HG02884 (cell line): ENCODE results near the gene ZBTB20.

Experiments used
- ATAC-seq: cut with Tn5 transposase; IDR thresholded peaks from one replicate; pipeline ENCODE4 v1.9.1; 2021; ENCODE audit warnings: mild to moderate bottlenecking, moderate library complexity; ENCODE audit not compliant: unreplicated experiment

Gene ZBTB20

DNA sequence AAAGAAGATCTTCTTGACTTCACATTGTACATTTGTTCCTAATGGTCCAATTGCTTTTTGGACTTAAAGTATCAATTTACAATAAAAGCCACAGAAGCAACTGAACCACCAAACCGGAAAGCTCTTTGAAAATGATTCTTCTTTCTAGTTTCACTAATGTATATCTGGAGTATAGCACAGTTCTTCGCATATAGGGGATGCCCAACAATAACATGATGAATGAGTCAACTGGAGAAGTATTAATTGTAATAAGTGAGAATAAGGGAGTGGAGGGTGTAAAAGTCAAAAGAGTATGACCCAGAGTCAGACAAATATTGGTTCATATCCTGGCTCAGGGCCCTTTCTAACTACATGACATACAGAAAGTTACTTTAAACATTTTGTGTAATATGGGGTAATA lies 425.2 kb downstream of the ZBTB20 start:
- ATAC-seq = peak; percentile 82

GRCh38 chr3:114721209-114721608 lies 425.9 kb downstream of the ZBTB20 start:
- ATAC-seq = no peak

- no peak for ATAC-seq
Observed at GRCh38 chr3:114718898-114719210, 428.2 kb downstream of the ZBTB20 start.

DNA sequence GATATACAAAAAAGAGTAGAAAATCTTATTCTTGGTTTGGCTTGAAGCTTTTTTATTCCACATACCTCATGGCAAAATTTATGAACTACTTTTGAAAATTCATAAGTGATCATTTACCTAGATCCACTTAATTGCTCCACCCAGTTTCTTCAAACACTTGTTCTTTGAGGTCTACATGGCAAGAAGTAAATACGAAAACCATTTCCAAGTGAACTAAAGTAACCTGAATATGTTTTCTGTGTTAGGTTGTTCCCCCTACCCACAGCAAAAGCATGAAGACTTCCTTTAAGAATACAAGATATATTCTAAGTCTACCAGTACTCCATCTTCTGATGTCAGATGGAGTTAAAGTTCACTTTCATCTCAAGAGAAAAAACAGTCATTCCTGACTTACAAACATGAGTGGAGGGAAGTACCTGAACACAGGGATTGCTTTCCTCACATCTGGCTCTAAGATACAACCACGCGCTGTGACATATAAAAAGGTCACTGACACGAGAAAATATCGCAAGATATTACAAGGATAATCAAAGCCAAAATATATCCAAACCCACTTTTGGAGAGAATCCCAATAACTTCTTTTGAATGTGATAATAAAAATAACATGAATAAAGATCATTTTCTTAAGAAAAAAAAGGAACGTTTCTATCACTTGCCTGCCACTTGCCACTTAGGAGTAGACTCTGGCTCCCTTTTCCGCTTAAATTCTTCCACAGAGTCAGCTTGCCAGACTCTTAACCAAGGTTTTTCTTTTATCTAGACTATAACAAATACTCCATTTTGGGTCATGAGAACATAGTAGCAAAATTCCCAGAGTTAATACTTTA lies 428.8 kb downstream of the ZBTB20 start:
- ATAC-seq = no peak

- ATAC-seq = no peak
Observed at GRCh38 chr3:114716916-114717315, 430.2 kb downstream of the ZBTB20 start.

GRCh38 chr3:114716126-114716525 lies 431.0 kb downstream of the ZBTB20 start:
- no peak for ATAC-seq

GRCh38 chr3:114714957-114715460 lies 432.1 kb downstream of the ZBTB20 start:
- ATAC-seq = no peak

- no peak for ATAC-seq
Observed at GRCh38 chr3:114714237-114714636, 432.9 kb downstream of the ZBTB20 start.

DNA sequence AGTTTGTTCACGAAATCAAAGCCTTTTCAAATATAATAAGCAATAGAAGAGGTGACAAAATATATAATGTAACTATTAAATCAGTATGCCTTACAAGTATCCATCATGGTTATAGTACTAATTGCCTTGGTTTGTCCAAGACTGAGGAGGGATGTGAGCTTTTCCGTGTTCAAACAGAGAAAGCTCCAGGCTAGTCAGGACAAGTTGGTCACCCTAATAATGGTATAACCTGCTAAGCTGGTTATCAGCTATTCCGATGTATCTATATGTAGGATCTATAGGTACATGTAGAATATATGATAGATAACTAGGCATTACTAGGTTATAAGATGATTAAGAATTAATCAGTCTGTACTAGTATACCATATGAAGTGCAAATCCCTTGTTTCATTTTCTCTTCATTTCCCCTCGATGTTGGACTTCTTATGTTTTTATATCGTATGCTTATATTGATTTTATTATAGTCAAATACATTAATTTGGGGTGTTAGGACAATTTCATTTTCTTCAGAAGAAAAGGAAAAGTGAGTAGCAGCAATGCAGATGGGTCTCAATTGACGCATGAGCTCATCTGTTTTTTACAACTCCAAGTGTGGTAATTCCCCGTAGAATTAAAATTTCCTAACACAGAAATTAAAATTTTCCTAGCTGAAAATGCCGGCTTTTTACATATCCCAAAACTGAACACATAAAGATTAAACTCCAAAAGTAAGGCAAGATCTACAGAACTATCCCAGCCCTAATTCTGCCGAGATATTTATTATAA lies 434.2 kb downstream of the ZBTB20 start:
- ATAC-seq = no peak

GRCh38 chr3:114711321-114711886 lies 435.7 kb downstream of the ZBTB20 start:
- no peak for ATAC-seq

- peak; percentile 53 for ATAC-seq
Observed at GRCh38 chr3:114709102-114709501, 438.0 kb downstream of the ZBTB20 start.

DNA sequence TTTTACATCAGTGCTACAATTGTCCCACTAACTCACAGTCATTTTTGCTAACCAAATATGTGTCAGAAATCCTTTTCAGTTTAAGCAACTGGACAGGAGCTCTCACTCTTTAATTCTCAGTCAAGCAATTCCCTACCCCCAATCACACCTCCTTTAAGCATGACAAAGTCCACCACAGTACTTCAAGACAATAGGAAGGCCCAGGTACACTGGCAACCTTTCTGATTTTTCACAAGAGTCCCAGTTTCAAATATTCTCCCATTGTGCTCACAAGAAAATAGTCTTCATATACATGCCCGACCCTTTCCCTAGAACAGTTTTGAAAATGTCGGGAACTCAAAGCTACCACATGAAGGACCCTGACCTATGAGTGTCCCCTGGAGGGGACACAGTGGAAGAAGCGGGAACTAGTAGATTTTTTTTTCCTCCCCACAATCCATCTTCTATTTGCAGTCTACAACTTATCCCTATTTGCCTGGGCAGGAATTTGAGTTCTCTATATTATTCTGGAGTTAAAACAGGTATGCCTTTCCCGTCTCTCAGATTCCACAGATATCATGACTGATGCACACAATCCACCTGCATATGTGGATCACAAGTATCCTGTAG lies 439.7 kb downstream of the ZBTB20 start:
- ATAC-seq = no peak

DNA sequence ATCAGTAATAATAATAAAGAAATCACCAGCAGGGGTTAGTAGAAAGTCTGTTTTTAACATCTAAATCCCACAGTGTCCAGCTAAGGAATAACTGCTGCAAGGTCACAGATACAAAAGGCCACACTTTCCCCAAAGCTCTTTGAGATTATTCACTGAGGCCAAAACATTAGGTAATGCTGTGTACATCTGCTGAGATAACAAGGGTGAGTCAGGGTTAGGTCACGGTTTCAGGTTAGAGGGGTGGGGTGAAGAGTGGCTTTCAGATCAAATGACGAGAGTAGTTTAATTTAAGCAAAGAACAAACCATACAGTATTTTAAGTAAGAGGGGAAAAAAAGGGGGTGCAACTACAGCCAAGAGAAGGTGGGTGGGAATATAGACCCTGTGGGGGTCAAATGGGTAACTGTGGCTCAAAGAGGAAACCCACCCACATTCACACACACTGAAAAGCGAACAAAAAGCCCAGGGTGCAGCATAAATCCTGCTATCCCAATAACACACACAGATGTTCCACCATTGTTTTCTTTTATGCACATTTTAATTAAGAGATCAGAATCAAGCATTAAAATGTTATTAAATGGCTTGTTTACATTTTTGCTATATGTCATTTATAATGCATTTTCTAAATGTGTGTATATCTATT lies 440.4 kb downstream of the ZBTB20 start:
- no peak for ATAC-seq

DNA sequence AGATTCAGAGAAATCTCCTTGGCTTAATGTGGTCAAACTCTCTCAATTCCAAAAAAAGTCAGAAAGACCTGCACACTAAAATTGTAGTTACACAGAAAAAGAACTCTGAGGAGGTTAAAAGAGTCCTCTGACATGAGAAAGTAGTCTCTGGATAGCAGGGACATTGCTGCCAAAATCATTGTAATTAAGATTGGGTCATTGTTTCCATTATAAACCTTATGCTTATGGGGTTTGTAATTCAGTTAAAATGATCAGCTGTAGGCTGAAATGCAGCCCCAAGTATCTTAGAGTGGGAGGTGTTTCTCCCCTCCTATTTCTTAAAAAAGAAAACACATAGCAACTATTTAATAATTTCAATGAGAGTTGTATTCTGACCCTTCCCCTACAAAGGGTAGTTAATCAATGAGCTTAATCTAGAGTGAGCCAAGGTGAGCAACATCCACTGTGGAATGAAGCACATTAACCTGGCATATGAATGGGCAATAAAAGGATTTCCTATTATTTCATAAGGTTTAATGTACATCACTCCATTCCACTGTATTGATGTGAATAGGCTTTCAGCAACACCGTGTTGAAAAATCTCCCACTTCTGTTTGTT lies 446.4 kb downstream of the ZBTB20 start:
- ATAC-seq = no peak

- ATAC-seq = no peak
Observed at GRCh38 chr3:114698146-114699105, 448.7 kb downstream of the ZBTB20 start.

DNA sequence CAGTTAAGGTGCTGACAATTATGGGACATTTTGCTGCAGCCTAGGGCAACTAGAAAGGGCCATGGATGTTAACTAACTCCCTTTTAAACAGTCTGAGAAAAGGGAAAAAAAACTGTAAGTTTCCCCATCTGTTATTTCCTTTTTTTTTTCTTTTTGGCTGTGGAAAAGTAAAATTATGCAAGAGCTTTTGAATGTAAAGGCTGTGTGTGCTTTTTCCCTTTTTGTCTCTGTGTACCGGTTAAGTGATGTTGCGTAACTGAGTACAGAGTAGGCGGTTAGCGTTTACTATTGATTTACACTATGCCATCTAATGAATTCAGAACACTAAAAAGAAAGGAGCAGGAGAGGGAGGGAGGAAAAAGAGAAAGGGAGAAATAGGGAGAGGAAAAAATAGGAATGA lies 449.7 kb downstream of the ZBTB20 start:
- ATAC-seq = no peak

- ATAC-seq = no peak
Observed at GRCh38 chr3:114694251-114694650, 452.8 kb downstream of the ZBTB20 start.

DNA sequence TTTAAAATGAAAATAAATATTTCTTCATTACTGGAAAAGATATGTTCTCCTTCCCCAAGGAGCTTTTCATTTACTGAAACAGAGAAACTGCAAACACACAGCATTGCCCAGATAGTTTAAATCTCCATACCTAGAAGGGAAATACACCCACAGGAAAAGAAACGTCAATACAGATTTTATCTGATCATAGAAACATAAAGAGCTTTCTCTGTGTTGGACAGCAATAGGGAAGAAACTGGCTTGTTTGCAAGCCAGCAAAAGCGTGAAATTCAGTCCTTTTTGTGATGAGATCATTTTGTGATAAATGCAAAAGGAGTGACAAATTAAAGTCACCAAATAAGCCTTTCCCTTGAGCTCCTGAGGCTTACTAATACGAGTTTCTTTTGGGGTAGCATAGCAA lies 455.2 kb downstream of the ZBTB20 start:
- no peak for ATAC-seq

DNA sequence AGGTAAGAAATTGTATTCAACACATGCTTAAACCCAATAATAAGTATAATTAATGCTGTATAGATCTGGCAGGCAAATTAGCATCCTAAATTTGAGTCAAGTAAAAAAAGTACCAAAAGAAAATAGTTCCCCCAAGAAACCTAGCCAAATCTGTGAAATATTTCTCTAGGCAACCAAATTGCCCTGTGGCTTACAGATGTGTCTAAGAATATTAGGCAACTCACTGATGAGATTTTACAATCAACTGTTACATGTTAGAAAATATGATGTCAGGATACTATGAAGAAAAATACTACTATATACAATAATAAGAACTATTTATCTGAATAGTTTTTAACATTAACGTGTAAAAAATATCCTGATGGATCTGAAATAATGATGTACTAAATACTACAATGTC lies 456.2 kb downstream of the ZBTB20 start:
- ATAC-seq = no peak
